C4-2B (cell line): ENCODE data around the gene AGFG2.

Source experiments
- ZFX ChIP-seq: fragments of 450-650 bp; IDR thresholded peaks from 2 replicates; pipeline ENCODE4 v1.6.1; 2017
- TF ChIP-seq, protein P1 (sequence below): fragments of 450-650 bp; conservative IDR thresholded peaks from 2 replicates; pipeline ENCODE4 v1.5.1; 2017; ENCODE audit warnings: mild to moderate bottlenecking

GRCh38 chr7:100591596-100591995 lies 52.6 kb downstream of the AGFG2 start:
- TF ChIP-seq, protein P1, sequence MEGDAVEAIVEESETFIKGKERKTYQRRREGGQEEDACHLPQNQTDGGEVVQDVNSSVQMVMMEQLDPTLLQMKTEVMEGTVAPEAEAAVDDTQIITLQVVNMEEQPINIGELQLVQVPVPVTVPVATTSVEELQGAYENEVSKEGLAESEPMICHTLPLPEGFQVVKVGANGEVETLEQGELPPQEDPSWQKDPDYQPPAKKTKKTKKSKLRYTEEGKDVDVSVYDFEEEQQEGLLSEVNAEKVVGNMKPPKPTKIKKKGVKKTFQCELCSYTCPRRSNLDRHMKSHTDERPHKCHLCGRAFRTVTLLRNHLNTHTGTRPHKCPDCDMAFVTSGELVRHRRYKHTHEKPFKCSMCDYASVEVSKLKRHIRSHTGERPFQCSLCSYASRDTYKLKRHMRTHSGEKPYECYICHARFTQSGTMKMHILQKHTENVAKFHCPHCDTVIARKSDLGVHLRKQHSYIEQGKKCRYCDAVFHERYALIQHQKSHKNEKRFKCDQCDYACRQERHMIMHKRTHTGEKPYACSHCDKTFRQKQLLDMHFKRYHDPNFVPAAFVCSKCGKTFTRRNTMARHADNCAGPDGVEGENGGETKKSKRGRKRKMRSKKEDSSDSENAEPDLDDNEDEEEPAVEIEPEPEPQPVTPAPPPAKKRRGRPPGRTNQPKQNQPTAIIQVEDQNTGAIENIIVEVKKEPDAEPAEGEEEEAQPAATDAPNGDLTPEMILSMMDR = no peak
- no peak for TF ChIP-seq ZFX
